HG02970 (cell line): ENCODE results near the gene SIRT2.
A peak's percentile ranks its signal among the peaks of the same experiment; 100 is the strongest.
"Not testable (repeated sequence)": the region's sequence is repeated elsewhere in the genome, so short reads cannot be mapped to it uniquely, and the experiment has no call there.

Experiments
- ATAC-seq: cut with Tn5 transposase; IDR thresholded peaks from one replicate; pipeline ENCODE4 v1.9.1; 2021; ENCODE audit warnings: mild to moderate bottlenecking, moderate library complexity, moderate number of reproducible peaks; ENCODE audit not compliant: unreplicated experiment, low FRiP score

Gene SIRT2

GRCh38 chr19:38899447-38900201 lies at the start of gene SIRT2, which contains the start of gene NFKBIB:
SIRT2 (minus strand) TSS chr19:38899618; CDS start chr19:38899521, 97 bp downstream.
NFKBIB (plus strand) TSS chr19:38899969; CDS start chr19:38900033, 64 bp downstream.
- peak; percentile 95 for ATAC-seq

DNA sequence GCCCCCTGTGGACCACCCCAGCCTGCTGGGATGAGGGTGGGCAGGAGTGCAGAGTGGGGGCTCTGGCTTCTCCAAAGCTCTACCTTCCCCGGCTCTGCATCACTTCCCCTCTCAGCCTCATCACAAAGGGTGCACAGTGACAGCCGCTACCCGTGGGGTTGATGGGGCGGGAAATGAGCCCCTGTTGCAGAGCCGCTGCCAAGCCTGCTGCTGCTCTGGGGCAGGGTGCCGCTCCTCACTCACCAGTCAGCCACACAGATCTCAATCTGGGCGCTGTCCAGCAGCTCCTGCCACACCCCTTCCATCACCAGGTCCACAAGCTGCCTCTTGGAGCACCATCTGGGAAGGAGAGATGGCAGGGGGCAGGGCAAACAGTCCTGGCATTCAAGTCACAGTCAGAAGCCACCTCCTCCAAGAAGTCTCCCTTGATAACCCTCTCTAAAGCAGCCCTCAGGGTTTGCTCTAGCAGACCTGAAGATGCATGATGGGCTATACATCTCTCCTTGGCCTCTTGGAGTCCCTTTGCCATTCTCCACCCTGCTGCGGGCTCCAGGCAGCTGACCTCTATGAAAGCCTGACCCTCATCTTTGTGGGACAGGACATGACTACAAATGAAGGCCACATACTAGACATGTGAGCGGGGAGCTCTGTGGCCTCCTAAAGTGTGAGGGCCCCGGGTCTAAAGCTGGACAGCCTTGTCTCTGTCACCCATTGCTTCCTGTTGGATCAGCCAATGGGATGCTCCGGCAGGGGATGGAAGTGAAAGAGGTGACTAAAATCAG lies 47.0 kb upstream of the SIRT2 start:
- no peak for ATAC-seq

DNA sequence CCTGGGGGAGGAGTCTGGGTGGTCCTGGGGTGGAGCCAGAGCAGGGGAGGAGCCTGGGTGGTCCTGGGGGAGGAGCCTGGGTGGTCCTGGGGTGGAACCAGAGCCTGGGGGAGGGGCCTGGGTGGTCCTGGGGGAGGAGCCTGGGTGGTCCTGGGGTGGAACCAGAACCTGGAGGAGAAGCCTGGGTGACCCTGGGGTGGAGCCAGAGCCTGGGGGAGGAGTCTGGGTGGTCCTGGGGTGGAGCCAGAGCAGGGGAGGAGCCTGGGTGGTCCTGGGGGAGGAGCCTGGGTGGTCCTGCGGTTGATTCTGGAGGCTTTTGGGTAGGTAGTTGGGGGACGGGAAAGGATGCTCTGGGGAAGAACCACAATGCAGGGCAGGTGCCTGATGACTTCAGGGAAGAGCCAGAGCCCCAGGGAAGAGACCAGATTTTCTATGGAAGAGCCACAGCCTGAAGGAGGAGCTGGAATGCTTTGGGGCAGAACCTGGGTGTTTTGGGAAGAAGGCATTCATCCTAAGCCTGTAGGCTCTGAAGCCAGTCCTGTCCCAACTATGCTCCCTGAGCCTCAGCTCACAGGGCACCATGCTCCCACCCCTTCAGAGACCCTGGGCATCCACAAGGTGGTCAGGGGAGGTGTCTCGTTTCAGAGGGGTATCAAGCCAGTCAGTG lies 46.3 kb upstream of the SIRT2 start:
- no peak for ATAC-seq

- no peak for ATAC-seq
Measured at GRCh38 chr19:38944981-38945506, 45.6 kb upstream of the SIRT2 start.

- no peak for ATAC-seq
Measured at GRCh38 chr19:38942471-38943181, 43.2 kb upstream of the SIRT2 start.

- ATAC-seq = no peak
Measured at GRCh38 chr19:38941979-38942378, 42.6 kb upstream of the SIRT2 start.

- ATAC-seq = not testable (repeated sequence)
Measured at GRCh38 chr19:38941466-38941865, 42.0 kb upstream of the SIRT2 start.

- ATAC-seq = no peak
Measured at GRCh38 chr19:38939957-38940356, 40.5 kb upstream of the SIRT2 start.

- no peak for ATAC-seq
Measured at GRCh38 chr19:38933544-38933943, 34.1 kb upstream of the SIRT2 start.

DNA sequence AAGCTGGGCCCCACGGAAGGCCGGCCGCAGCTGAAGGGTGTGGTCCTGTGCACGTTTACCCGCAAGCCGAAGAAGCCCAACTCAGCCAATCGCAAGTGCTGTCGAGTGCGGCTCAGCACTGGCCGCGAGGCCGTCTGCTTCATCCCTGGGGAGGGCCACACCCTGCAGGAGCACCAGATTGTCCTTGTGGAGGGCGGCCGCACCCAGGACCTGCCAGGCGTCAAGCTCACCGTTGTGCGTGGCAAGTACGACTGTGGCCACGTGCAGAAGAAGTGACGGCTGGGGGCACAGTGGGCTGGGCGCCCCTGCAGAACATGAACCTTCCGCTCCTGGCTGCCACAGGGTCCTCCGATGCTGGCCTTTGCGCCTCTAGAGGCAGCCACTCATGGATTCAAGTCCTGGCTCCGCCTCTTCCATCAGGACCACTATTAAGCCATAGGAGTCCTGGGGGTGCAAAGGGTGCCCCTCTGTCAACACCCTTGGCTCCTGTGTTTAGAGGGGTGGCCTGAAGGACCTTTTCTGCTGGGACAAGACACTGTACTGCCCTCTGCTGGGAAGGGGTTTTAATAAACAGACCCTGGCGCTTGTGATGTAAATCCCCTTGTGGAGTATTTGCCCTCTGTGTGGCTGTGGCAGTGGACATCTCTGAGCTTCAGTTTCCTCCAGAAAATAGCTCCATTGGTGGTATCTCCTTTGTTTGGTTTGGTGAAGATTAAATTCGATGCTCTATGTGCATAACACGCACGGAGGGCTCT lies 33.2 kb upstream of the SIRT2 start:
- no peak for ATAC-seq

DNA sequence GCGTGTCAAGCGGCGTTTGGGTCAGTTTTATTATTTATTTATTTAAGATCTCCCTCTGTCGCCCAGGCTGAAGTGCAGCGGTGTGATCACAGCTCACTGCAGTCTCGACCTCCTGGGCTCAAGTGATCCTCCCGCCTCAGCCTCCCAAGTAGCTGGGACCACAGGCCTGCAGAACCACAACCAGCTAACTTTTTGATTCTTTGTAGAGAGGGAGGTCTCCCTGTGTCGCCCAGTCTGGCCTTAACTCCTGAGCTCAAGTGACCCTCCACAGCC lies 32.0 kb upstream of the SIRT2 start:
- no peak for ATAC-seq

DNA sequence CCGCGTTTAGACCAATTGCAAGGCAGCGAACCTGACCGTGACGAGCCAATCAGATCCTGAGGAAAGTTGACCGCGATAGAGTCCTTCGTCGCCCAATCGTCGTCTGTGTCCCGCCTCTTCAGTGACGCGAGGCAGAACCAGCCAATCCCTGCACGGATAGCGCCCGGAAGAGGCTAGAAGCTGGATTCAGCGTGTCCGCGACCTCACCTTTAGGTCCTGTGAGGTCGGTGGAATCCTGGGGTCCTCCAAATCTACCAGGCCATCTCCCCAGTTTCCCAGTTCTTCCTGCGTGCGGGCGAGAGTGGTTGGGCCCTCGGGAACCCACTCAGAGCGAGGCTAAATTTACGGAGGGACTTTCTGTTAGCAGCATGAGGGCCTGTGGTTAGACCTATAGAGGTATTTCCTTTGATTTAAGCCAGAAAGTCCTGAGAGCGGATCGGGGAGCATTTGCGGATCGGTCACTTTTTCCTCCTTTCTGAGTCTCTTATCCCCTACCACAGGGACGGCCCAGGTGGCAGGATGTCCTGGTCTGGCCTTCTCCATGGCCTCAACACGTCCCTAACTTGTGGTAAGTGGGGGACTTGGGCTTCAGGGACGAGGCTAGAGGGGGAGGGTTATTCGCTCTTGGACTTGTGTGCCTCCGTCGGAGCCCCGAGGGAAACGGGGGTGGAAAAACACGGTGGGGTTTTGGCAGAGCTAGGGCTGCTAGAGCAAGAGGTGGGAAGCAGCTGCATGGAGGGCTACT lies 31.5 kb upstream of the SIRT2 start, which contains the start of gene MRPS12:
TSS of gene MRPS12 (plus strand) at position 169 of the 745 bp plus-strand sequence. CDS start at position 520, 351 bp downstream.
- ATAC-seq = peak; percentile 90

GRCh38 chr19:38929929-38930775 lies 30.7 kb upstream of the SIRT2 start, which contains the start of gene SARS2:
SARS2 (minus strand) TSS chr19:38930763; CDS start chr19:38930736, 27 bp downstream.
- peak; percentile 83 for ATAC-seq

- ATAC-seq = no peak
Measured at GRCh38 chr19:38928391-38929001, 29.1 kb upstream of the SIRT2 start.

DNA sequence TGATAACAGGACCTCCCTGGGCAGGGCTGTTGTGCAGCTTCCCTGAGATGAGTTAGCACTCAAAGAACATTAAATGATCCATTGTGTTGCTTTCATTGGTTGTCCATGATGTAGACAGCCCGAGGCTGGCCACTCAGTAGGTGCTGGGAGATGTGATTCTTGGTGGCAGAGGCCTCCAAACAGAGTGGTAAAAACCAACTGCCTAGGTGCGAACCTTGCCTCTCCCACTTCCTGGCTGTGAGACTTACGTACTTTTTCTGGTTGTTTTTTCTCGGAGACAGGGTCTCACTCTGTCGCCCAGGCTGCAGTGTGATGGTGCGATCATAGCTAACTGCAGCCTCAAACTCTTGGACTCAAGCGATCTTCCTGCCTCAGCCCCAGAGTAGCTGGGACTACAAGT lies 25.0 kb upstream of the SIRT2 start:
- no peak for ATAC-seq

- no peak for ATAC-seq
Measured at GRCh38 chr19:38922482-38922881, 23.1 kb upstream of the SIRT2 start.

GRCh38 chr19:38921420-38922274 lies 22.2 kb upstream of the SIRT2 start:
- no peak for ATAC-seq
